ENCODE results near the gene MINPP1.
"Not testable (repeated sequence)": the region's sequence is repeated elsewhere in the genome, so short reads cannot be mapped to it uniquely, and the experiment has no call there.

DNA sequence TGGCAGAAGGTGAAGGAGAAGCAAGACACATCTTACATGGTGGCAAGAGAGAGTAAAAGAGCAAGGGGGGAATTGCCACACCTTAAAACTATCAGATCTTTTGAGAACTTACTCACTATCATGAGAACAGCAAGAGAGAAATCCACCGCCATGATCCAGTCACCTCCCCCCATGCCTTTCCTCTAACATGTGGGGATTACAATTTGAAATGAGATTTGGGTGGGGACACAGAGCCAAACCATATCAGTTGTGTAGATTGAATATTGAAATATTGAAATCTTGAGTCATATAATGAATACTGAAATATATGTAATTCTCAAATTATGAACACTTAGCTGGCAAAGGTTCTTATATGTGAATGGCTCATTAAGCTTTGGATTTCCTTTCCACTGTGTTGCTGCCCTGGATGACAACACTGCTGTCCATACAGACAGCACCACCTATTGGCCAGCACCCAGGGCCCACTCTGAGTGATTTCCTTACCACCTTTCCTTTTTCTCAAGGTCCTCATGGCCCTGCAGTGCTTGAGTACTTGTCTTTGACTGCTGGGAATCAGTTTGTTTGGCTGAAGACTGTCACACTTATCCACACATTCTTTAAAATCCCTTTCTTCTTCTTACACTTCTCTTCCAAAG is 48.0 kb upstream of the MINPP1 start:
- TF ChIP-seq CTCF (IDR thresholded peaks at IDR 0.05; ENCODE audit: low read depth, low read length, missing input control); ZBTB33 (IDR thresholded peaks at IDR 0.05); ATF3 (IDR thresholded peaks at IDR 0.05); FOXA1 (IDR thresholded peaks at IDR 0.05); SP1 (IDR thresholded peaks at IDR 0.05); RAD21 (IDR thresholded peaks at IDR 0.05); EGR1 (IDR thresholded peaks at IDR 0.05; ENCODE audit: low read depth in 2 of 2): not testable (repeated sequence)

Measured in liver (tissue), 3 donors.